ENCODE results near the gene MYO3A. TPM values are rescaled to one million over a fixed set of nuclear protein-coding genes. Genes with fewer than 3 reads are reported as not detected.

The MYO3A gene
- polyA plus RNA-seq, 1 donor (not counting 4 experiments of a cell fraction or from before 2014, with no cell fraction given), result not detected

GRCh38 chr10:26024303-26024702 is 90.3 kb downstream of the MYO3A start:
- FAIRE-seq, result no peak
- dilution Hi-C loops (cut with MboI; ENCODE audit: extremely low pct_ligation_motif_present, low sequenced_read_pairs), result no loop called here
- no peak for TF ChIP-seq EZH2 (IDR thresholded peaks at IDR 0.05; ENCODE audit: low read length)
- TF ChIP-seq CTCF (optimal IDR thresholded peaks at IDR 0.05 in 1 of 3, IDR thresholded peaks at IDR 0.05 in 1 of 3, conservative IDR thresholded peaks at IDR 0.05 in 1 of 3; ENCODE audit: extremely low read depth in 1 of 3, insufficient read depth in 2 of 3, low read length in 3 of 3), result no peak
- no peak overlapping the region for H3K4me2 ChIP-seq (ENCODE audit: control insufficient read depth, extremely low read depth, insufficient read depth, low read depth, low read length)
- H2AFZ ChIP-seq (ENCODE audit: control insufficient read depth, low read length), result no peak overlapping the region
- no peaks in the 10 kb centered on the region for H3K27me3 ChIP-seq (ENCODE audit: control insufficient read depth, extremely low read depth, insufficient read depth, low read length)
- no peaks in the 10 kb centered on the region for H3K9me1 ChIP-seq (ENCODE audit: control insufficient read depth, extremely low read depth, insufficient read depth, low read length)
- H3K79me2 ChIP-seq (ENCODE audit: control insufficient read depth, insufficient read depth, low read length), result no peaks in the 10 kb centered on the region
- H3K9ac ChIP-seq (ENCODE audit: control insufficient read depth, extremely low read depth, insufficient read depth, low read length), result no peak overlapping the region
- DNase-seq (ENCODE audit: low read depth, low spot score), result no peak
- no peaks in the 10 kb centered on the region for H3K4me1 ChIP-seq (ENCODE audit: control insufficient read depth, extremely low read depth, insufficient read depth, low read length)
- no peaks in the 10 kb centered on the region for H3K9me3 ChIP-seq (ENCODE audit: control insufficient read depth, low read depth, low read length)
- no peak overlapping the region for H3K4me3 ChIP-seq (ENCODE audit: control insufficient read depth in 2 of 3, extremely low read depth in 1 of 3, insufficient read depth in 2 of 3, low read depth in 1 of 3, low read length in 3 of 3)
- no peaks in the 10 kb centered on the region for H4K20me1 ChIP-seq (ENCODE audit: control insufficient read depth, extremely low read depth, insufficient read depth, low read length)
- no peaks in the 10 kb centered on the region for H3K36me3 ChIP-seq (ENCODE audit: control insufficient read depth in 2 of 2, extremely low read depth in 1 of 2, insufficient read depth in 2 of 2, low read length in 2 of 2)
- H3K27ac ChIP-seq (ENCODE audit: control insufficient read depth, insufficient read depth, low read length), result no peak overlapping the region

DNA sequence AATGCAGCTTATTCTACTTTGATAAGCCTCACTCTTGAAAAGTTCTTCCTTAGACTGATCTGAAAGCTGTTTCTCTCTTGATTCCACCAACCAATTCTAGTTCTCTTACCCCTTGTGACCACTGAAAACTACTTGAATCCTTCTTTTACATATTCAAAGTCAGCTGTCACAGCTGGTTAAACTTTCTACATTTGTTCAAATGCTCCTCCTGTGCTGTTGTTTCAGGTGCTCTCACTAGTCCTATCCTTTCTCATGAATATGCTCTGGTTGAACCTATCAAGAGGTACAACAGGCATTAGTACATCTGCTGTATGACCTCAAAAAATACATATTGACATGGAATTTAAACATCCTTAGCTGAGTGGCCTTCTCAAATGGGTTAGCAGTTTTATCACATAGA is 91.5 kb downstream of the MYO3A start:
- TF ChIP-seq CTCF (optimal IDR thresholded peaks at IDR 0.05 in 1 of 3, IDR thresholded peaks at IDR 0.05 in 1 of 3, conservative IDR thresholded peaks at IDR 0.05 in 1 of 3; ENCODE audit: extremely low read depth in 1 of 3, insufficient read depth in 2 of 3, low read length in 3 of 3), result no peak
- no peak for TF ChIP-seq EZH2 (IDR thresholded peaks at IDR 0.05; ENCODE audit: low read length)
- no peak overlapping the region for H2AFZ ChIP-seq (ENCODE audit: control insufficient read depth, low read length)
- H3K27ac ChIP-seq (ENCODE audit: control insufficient read depth, insufficient read depth, low read length), result no peak overlapping the region
- H4K20me1 ChIP-seq (ENCODE audit: control insufficient read depth, extremely low read depth, insufficient read depth, low read length), result no peaks in the 10 kb centered on the region
- H3K9ac ChIP-seq (ENCODE audit: control insufficient read depth, extremely low read depth, insufficient read depth, low read length), result no peak overlapping the region
- no peaks in the 10 kb centered on the region for H3K79me2 ChIP-seq (ENCODE audit: control insufficient read depth, insufficient read depth, low read length)
- no peak for FAIRE-seq
- H3K4me3 ChIP-seq (ENCODE audit: control insufficient read depth in 2 of 3, extremely low read depth in 1 of 3, insufficient read depth in 2 of 3, low read depth in 1 of 3, low read length in 3 of 3), result no peak overlapping the region
- H3K4me2 ChIP-seq (ENCODE audit: control insufficient read depth, extremely low read depth, insufficient read depth, low read depth, low read length), result no peak overlapping the region
- no peaks in the 10 kb centered on the region for H3K9me3 ChIP-seq (ENCODE audit: control insufficient read depth, low read depth, low read length)
- dilution Hi-C loops (cut with MboI; ENCODE audit: extremely low pct_ligation_motif_present, low sequenced_read_pairs), result no loop called here
- no peaks in the 10 kb centered on the region for H3K9me1 ChIP-seq (ENCODE audit: control insufficient read depth, extremely low read depth, insufficient read depth, low read length)
- no peaks in the 10 kb centered on the region for H3K27me3 ChIP-seq (ENCODE audit: control insufficient read depth, extremely low read depth, insufficient read depth, low read length)
- H3K36me3 ChIP-seq (ENCODE audit: control insufficient read depth in 2 of 2, extremely low read depth in 1 of 2, insufficient read depth in 2 of 2, low read length in 2 of 2), result no peaks in the 10 kb centered on the region
- H3K4me1 ChIP-seq (ENCODE audit: control insufficient read depth, extremely low read depth, insufficient read depth, low read length), result no peaks in the 10 kb centered on the region
- no peak for DNase-seq (ENCODE audit: low read depth, low spot score)
